Type B pancreatic cell (in vitro differentiated cells): Measurements from ENCODE around the gene TMED5. TPM values are rescaled to one million over a fixed set of nuclear protein-coding genes. Genes with fewer than 3 reads are reported as not detected.

Experiments
- DNase-seq: peaks from one replicate; pipeline ENCODE4 v3.0.0; 2021; ENCODE audit warnings: mixed read lengths; ENCODE audit not compliant: unreplicated experiment; ENCODE audit errors: extremely low spot score
- H3K27ac Mint-ChIP-seq: 2 replicates; pipeline ENCODE4 v1.8.0; 2021; ENCODE audit warnings: mild to moderate bottlenecking, mixed read lengths
- H3K27me3 Mint-ChIP-seq: 2 replicates; pipeline ENCODE4 v1.8.0; 2021; ENCODE audit warnings: mixed read lengths
- H3K36me3 Mint-ChIP-seq: 2 replicates; pipeline ENCODE4 v1.8.0; 2021; ENCODE audit warnings: mixed read lengths
- H3K4me1 Mint-ChIP-seq: one replicate; pipeline ENCODE4 v1.8.0; 2021; ENCODE audit warnings: mixed read lengths; ENCODE audit not compliant: unreplicated experiment
- H3K4me3 Mint-ChIP-seq: 2 replicates; pipeline ENCODE4 v1.8.0; 2021; ENCODE audit warnings: mild to moderate bottlenecking, mixed read lengths
- H3K9me3 Mint-ChIP-seq: 2 replicates; pipeline ENCODE4 v1.8.0; 2021; ENCODE audit warnings: mixed read lengths
- CTCF ChIP-seq: fragments of 200-600 bp; sonication (generic); conservative IDR thresholded peaks from 2 replicates; pipeline ENCODE4 v1.5.0; 2021; ENCODE audit warnings: antibody characterized with exemption, mild to moderate bottlenecking
- total RNA-seq: library from RNA; stranded (reverse); gene quantifications from 2 replicates; pipeline ENCODE4 v1.2.1, GENCODE V29; 2021; ENCODE audit warnings: low replicate concordance

The TMED5 gene
- total RNA-seq, 1 donor from 2014 or later: 36.8 TPM

- no peaks in the 10 kb centered on the region for H3K27me3 Mint-ChIP-seq
- no peak overlapping the region for H3K4me3 Mint-ChIP-seq
- peaks cover 3% of the 10 kb centered on the region for H3K4me1 Mint-ChIP-seq
- no peak overlapping the region for H3K27ac Mint-ChIP-seq
- peaks cover 23% of the 10 kb centered on the region for H3K36me3 Mint-ChIP-seq
- no peaks in the 10 kb centered on the region for H3K9me3 Mint-ChIP-seq
- DNase-seq: no peak
- TF ChIP-seq CTCF: no peak
These were observed 67.1 kb downstream of the TMED5 start for GRCh38 chr1:93113127-93113526.

DNA sequence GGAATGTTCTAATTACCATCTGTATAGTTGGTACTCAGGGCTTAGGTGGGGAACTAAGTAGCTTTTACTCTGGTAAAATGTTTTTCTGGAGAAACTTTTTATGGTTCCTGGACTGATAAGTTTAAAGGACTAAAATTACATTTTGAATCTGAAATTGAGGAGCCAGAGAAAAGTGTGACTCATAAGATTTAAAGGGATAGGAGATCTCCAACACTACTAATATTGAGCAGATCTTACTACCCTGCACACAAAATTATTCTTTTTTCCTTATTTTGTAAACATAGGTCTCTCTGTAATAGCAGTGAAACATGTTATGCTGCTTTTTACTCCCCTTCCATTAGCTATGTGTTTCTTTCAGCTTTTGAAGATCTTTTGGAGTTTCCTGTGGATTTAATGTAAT, 68.7 kb downstream of the TMED5 start:
- Mint-ChIP-seq H3K4me1 (peaks cover 3% of the 10 kb centered on the region), H3K27ac (no peak overlapping the region), H3K9me3 (no peaks in the 10 kb centered on the region), H3K36me3 (peaks cover 36% of the 10 kb centered on the region), H3K4me3 (no peak overlapping the region), H3K27me3 (no peaks in the 10 kb centered on the region)
- no peak for DNase-seq
- TF ChIP-seq CTCF: no peak

- Mint-ChIP-seq H3K36me3 (peaks cover 34% of the 10 kb centered on the region), H3K27ac (no peak overlapping the region)
These were observed 69.1 kb downstream of the TMED5 start for GRCh38 chr1:93111065-93111464.

DNA sequence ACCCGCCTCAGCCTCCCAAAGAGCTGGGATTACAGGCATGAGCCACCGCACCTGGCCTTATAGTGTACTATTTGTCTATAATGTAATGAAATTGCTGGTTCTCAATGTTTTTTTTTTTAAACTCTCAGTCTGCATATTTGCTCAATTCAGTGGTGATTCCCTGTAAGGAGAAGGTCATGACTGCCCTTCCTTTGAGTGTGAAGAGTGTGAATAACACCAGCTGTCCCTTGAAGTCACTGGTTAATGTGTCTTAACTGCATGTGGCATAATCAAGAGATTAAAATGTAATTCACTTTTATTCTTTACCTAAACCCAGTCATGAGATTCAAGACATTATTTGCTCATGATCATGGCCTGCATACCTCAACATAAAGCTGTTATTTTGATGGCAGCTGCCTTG, 70.6 kb downstream of the TMED5 start:
- Mint-ChIP-seq H3K27me3 (no peaks in the 10 kb centered on the region), H3K4me1 (peaks cover 3% of the 10 kb centered on the region), H3K9me3 (no peaks in the 10 kb centered on the region), H3K4me3 (no peak overlapping the region), H3K27ac (no peak overlapping the region), H3K36me3 (peaks cover 41% of the 10 kb centered on the region)
- no peak for TF ChIP-seq CTCF
- DNase-seq: no peak

More at GRCh38 chr1:93111065-93111464, 69.1 kb downstream of the TMED5 start:
- no peak for TF ChIP-seq CTCF
- no peak for DNase-seq
- Mint-ChIP-seq H3K27me3 (no peaks in the 10 kb centered on the region), H3K4me3 (no peak overlapping the region), H3K9me3 (no peaks in the 10 kb centered on the region), H3K4me1 (peaks cover 3% of the 10 kb centered on the region)

- no peak overlapping the region for H3K4me3 Mint-ChIP-seq
- DNase-seq: no peak
- peaks cover 3% of the 10 kb centered on the region for H3K4me1 Mint-ChIP-seq
- no peak for TF ChIP-seq CTCF
- H3K9me3 Mint-ChIP-seq: no peaks in the 10 kb centered on the region
- peaks cover 46% of the 10 kb centered on the region for H3K36me3 Mint-ChIP-seq
- no peaks in the 10 kb centered on the region for H3K27me3 Mint-ChIP-seq
- no peak overlapping the region for H3K27ac Mint-ChIP-seq
These were observed 71.9 kb downstream of the TMED5 start for GRCh38 chr1:93108335-93108734.

GRCh38 chr1:93107395-93107794, 72.8 kb downstream of the TMED5 start:
- H3K9me3 Mint-ChIP-seq: no peaks in the 10 kb centered on the region
- no peak overlapping the region for H3K4me3 Mint-ChIP-seq
- DNase-seq: no peak
- H3K27ac Mint-ChIP-seq: no peak overlapping the region
- no peaks in the 10 kb centered on the region for H3K27me3 Mint-ChIP-seq
- TF ChIP-seq CTCF: no peak
- peaks cover 3% of the 10 kb centered on the region for H3K4me1 Mint-ChIP-seq
- peaks cover 50% of the 10 kb centered on the region for H3K36me3 Mint-ChIP-seq
